ENCODE results near the gene BRCA1.

GRCh38 chr17:43020789-43021740, 104.1 kb downstream of the BRCA1 start:
- TF ChIP-seq, protein P1, sequence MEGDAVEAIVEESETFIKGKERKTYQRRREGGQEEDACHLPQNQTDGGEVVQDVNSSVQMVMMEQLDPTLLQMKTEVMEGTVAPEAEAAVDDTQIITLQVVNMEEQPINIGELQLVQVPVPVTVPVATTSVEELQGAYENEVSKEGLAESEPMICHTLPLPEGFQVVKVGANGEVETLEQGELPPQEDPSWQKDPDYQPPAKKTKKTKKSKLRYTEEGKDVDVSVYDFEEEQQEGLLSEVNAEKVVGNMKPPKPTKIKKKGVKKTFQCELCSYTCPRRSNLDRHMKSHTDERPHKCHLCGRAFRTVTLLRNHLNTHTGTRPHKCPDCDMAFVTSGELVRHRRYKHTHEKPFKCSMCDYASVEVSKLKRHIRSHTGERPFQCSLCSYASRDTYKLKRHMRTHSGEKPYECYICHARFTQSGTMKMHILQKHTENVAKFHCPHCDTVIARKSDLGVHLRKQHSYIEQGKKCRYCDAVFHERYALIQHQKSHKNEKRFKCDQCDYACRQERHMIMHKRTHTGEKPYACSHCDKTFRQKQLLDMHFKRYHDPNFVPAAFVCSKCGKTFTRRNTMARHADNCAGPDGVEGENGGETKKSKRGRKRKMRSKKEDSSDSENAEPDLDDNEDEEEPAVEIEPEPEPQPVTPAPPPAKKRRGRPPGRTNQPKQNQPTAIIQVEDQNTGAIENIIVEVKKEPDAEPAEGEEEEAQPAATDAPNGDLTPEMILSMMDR (IDR thresholded peaks at IDR 0.05; ENCODE audit: insufficient read depth, low read depth, low read length) = no peak
- no peak for TF ChIP-seq EZH2 (IDR thresholded peaks at IDR 0.05; ENCODE audit: insufficient read depth, low read length)

All from astrocyte (in vitro differentiated cells and primary cell).